Smooth muscle cell (in vitro differentiated cells): ENCODE measurements around the gene EEF1B2. TPM values are rescaled to one million over a fixed set of nuclear protein-coding genes. Genes with fewer than 3 reads are reported as not detected.
A peak's percentile ranks its signal among the peaks of the same experiment; 100 is the strongest.
"Not testable (repeated sequence)": the region's sequence is repeated elsewhere in the genome, so short reads cannot be mapped to it uniquely, and the experiment has no call there.

Source experiments
- DNase-seq: peaks from one replicate; lab custom pipeline; 2025; ENCODE audit not compliant: unreplicated experiment; lab: John Stamatoyannopoulos, UW
- H2AFZ ChIP-seq: fragments of 200-600 bp; sonication (generic); 2 replicates; pipeline ENCODE4 v1.6.0; 2016; ENCODE audit warnings: antibody characterized with exemption, low read depth, mild to moderate bottlenecking
- H3F3A ChIP-seq: fragments of 200-600 bp; sonication (generic); 2 replicates; pipeline ENCODE4 v1.6.0; 2017; ENCODE audit warnings: antibody characterized with exemption, low read depth
- H3K27ac ChIP-seq: fragments of 200-600 bp; sonication (generic); 2 replicates; pipeline ENCODE4 v1.5.1; 2016; ENCODE audit warnings: low read depth, mild to moderate bottlenecking
- H3K27me3 ChIP-seq: fragments of 200-600 bp; sonication (generic); 2 replicates; pipeline ENCODE4 v1.6.1; 2016; ENCODE audit warnings: low read depth, mild to moderate bottlenecking
- H3K36me3 ChIP-seq: fragments of 200-600 bp; sonication (generic); 2 replicates; pipeline ENCODE4 v1.5.1; 2016; ENCODE audit warnings: low read depth
- H3K4me1 ChIP-seq: fragments of 200-600 bp; sonication (generic); 2 replicates; pipeline ENCODE4 v1.5.1; 2016; ENCODE audit warnings: low read depth
- H3K4me2 ChIP-seq: fragments of 200-600 bp; sonication (generic); 2 replicates; pipeline ENCODE4 v1.6.0; 2016; ENCODE audit warnings: mild to moderate bottlenecking
- H3K4me3 ChIP-seq: fragments of 200-600 bp; sonication (generic); 2 replicates; pipeline ENCODE4 v1.5.1; 2016; ENCODE audit warnings: mild to moderate bottlenecking
- H3K79me2 ChIP-seq: fragments of 200-600 bp; sonication (generic); 2 replicates; pipeline ENCODE4 v1.6.0; 2016; ENCODE audit warnings: low read depth, mild to moderate bottlenecking
- H3K9ac ChIP-seq: fragments of 200-600 bp; sonication (generic); 2 replicates; pipeline ENCODE4 v1.6.0; 2016; ENCODE audit warnings: low read depth
- H3K9me3 ChIP-seq: fragments of 200-600 bp; sonication (generic); replicated peaks from 2 replicates; pipeline ENCODE4 v1.5.1; 2016; ENCODE audit warnings: low read depth
- H4K20me1 ChIP-seq: fragments of 200-600 bp; sonication (generic); 2 replicates; pipeline ENCODE4 v1.6.0; 2016; ENCODE audit warnings: low read depth
- CTCF ChIP-seq: fragments of 200-600 bp; sonication (generic); IDR thresholded peaks from 2 replicates; pipeline ENCODE4 v1.5.1; 2017; ENCODE audit warnings: borderline replicate concordance, mild to moderate bottlenecking, antibody characterized with exemption; ENCODE audit not compliant: insufficient read depth, poor library complexity, severe bottlenecking
- WGBS: methylation state at CpG from one replicate; pipeline ENCODE4 v1.1.7; 2016; ENCODE audit warnings: low lambda C conversion rate; 5-methylcytosine and 5-hydroxymethylcytosine counted together
- polyA plus RNA-seq: library from polyadenylated mRNA; unstranded; fragments of >200 nt; fragmentation: Nextera tagmentation; extraction: Ambion mirVana; gene quantifications from 2 replicates; pipeline ENCODE4 v1.2.1, GENCODE V29; 2016
- total RNA-seq: library from RNA; depleted of rRNA; stranded (reverse); fragments of >200 nt; gene quantifications from 2 replicates; pipeline ENCODE4 v1.2.3, GENCODE V29; 2014

The EEF1B2 gene
- total and polyA plus RNA-seq, 2 experiments from 2014 or later, result 336 to 401 TPM

- Histone ChIP-seq H3K79me2 (no peaks in the 10 kb centered on the region), H2AFZ (no peak overlapping the region), H3K9me3 (no peaks in the 10 kb centered on the region), H3F3A (no peaks in the 10 kb centered on the region), H3K9ac (no peak overlapping the region), H3K4me3 (no peak overlapping the region), H3K4me2 (no peak overlapping the region), H3K27ac (no peak overlapping the region), H3K4me1 (no peaks in the 10 kb centered on the region), H3K36me3 (no peaks in the 10 kb centered on the region), H3K27me3 (no peaks in the 10 kb centered on the region), H4K20me1 (no peaks in the 10 kb centered on the region)
- no peak for TF ChIP-seq CTCF
- DNase-seq, result no peak
- 98% methylated on average over 3 of the region's 3 CpGs for WGBS
Measured at GRCh38 chr2:206115026-206115578, 44.6 kb upstream of the EEF1B2 start.

DNA sequence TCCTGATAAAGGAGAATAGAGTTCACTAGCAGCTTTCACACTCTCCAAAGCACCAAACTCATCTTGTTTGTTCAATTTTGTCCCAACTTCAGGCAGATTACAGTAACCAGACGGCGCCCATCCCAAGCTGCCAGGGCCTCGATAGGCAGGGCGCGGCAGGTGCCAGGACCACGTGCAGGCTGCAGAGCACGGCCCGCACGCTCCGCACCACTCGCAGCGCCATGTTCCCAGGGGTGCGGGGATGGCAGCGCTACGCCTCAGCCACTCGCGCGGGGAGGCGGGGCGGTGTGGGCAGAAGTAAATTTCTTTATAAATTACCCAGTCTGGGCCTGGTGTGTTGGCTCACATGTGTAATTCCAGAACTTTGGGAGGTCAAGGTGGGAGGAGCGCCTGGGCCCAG is 43.4 kb upstream of the EEF1B2 start:
- no peak for DNase-seq
- Histone ChIP-seq H3K9me3 (no peaks in the 10 kb centered on the region), H3K9ac (no peak overlapping the region), H3K27me3 (no peaks in the 10 kb centered on the region), H3K27ac (no peak overlapping the region), H3K4me3 (no peak overlapping the region), H3F3A (no peaks in the 10 kb centered on the region), H3K4me1 (no peaks in the 10 kb centered on the region), H2AFZ (no peak overlapping the region), H3K4me2 (no peak overlapping the region), H3K79me2 (no peaks in the 10 kb centered on the region), H4K20me1 (no peaks in the 10 kb centered on the region), H3K36me3 (peaks cover 5% of the 10 kb centered on the region)
- 98% methylated on average over 21 of the region's 21 CpGs for WGBS
- no peak for TF ChIP-seq CTCF

- not testable (repeated sequence) for H2AFZ ChIP-seq, H3K27ac ChIP-seq, H3K4me2 ChIP-seq, DNase-seq, H3K4me3 ChIP-seq, H3K4me1 ChIP-seq, H3F3A ChIP-seq, H3K27me3 ChIP-seq, H4K20me1 ChIP-seq, H3K9ac ChIP-seq, H3K9me3 ChIP-seq, H3K79me2 ChIP-seq
- peaks cover 36% of the 10 kb centered on the region for H3K36me3 ChIP-seq
- WGBS, result 100% methylated on average over 3 of the region's 3 CpGs
Measured at GRCh38 chr2:206122569-206122968, 37.1 kb upstream of the EEF1B2 start.

DNA sequence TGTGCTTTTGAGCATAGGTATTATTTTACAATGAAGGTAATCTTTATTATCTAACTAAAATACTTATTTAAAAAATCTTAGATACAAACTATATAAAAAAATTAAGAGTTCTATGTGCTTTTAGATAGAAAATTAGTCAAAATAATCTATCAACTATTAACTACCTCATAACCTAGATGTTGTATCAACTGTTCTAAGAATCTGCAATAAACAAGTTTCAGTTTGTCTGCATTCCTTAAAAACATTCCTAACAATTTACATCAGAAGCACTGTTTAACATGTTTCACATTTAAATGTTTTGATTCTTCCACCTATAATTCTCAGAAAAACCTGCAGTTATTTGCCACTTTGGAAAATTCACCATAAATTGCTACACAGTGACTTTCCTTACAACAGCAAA is 33.8 kb upstream of the EEF1B2 start:
- H3K4me3 ChIP-seq, result no peak overlapping the region
- H2AFZ ChIP-seq, result no peak overlapping the region
- peaks cover 50% of the 10 kb centered on the region for H3K36me3 ChIP-seq
- no peaks in the 10 kb centered on the region for H3K4me1 ChIP-seq
- no peak overlapping the region for H3K9ac ChIP-seq
- TF ChIP-seq CTCF, result no peak
- no peaks in the 10 kb centered on the region for H4K20me1 ChIP-seq
- no peak for DNase-seq
- H3K9me3 ChIP-seq, result no peaks in the 10 kb centered on the region
- H3K27me3 ChIP-seq, result no peaks in the 10 kb centered on the region
- H3F3A ChIP-seq, result no peaks in the 10 kb centered on the region
- H3K79me2 ChIP-seq, result no peaks in the 10 kb centered on the region
- peak overlapping the region; percentile 46 for H3K27ac ChIP-seq
- H3K4me2 ChIP-seq, result no peak overlapping the region
